ENCODE results near the gene MROH2A. TPM values are rescaled to one million over a fixed set of nuclear protein-coding genes. Genes with fewer than 3 reads are reported as not detected.

MROH2A gene
- total RNA-seq, 1 donor from 2014 or later = not detected

DNA sequence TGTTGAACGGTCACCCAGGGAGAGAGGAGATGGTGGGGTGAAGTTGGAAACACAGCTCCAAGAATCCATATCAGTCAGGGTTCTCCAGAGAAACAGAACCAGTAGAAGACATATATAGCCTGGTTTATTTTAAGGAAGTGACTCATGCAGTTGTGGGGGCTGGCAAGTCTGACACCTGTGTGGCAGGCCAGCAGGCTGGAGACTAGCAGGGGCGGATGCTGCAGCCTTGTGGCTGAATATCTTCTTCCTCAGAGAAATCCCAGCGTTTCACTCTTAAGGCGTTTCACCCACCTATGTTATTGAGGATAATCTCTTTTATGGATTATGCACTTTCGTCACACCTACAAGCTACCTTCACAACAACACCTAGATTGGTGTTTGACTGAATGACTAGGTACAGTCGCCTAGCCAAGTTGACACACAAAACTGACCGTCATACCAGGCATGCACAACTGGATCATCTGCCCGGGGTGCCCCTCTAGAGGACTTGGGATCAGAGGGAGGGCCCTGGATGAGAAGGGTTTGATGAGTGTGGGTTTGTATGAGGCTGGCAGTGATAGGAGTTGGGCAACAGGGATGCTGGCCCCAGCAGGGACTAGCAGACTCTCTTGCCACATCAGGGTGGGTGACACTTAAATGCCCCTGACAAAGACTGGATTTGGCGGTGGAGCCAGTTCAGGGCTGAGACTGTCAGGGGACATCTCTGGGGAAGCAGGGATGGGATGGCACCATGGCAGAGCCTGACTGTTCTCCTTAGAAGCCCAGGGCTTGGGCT, 23.4 kb downstream of the MROH2A start:
- no peak for TF ChIP-seq CTCF (conservative IDR thresholded peaks at IDR 0.05; ENCODE audit: low read depth, low read length)
- no peak overlapping the region for H3K4me3 ChIP-seq (ENCODE audit: low read depth, low read length)
- DNase-seq (ENCODE audit: low read depth) = no peak

DNA sequence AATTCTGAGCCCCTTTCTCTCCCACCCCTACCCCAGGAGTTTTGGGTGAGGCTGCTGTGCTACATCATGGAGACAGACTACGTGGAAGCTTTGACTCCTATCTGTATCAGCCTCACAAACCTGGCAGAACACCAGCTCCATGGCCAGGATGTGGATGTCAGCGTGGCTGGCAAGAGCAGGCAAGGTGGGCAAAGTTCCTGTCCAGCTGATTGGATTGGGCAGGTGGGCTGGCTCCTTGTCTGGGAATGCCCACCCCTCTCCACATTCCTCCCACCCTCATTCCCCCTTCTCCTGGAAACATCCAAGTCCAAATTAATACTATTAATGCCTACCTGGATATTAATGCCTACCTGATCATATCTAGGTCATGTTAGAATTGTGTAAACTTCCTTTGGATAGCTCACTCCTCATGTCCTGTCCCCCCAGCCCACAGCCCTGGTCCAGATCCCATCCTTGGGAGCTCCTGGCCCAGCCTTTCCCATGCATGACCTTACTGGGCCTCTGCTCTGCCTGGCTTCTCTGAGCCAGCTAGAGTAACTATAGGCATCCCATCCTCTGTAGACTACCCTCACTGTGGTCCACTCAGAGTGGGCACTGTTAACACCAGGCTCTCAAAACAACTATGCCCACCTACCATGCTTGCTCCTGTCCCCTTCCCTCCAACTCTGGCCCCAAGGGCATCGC, 24.1 kb downstream of the MROH2A start:
- DNase-seq (ENCODE audit: low read depth) = no peak
- no peak for TF ChIP-seq CTCF (conservative IDR thresholded peaks at IDR 0.05; ENCODE audit: low read depth, low read length)
- H3K4me3 ChIP-seq (ENCODE audit: low read depth, low read length) = no peak overlapping the region

GRCh38 chr2:233803292-233803911, 25.3 kb downstream of the MROH2A start:
- H3K4me3 ChIP-seq (ENCODE audit: low read depth, low read length) = no peak overlapping the region
- TF ChIP-seq CTCF (conservative IDR thresholded peaks at IDR 0.05; ENCODE audit: low read depth, low read length) = no peak
- no peak for DNase-seq (ENCODE audit: low read depth)

- no peak for DNase-seq (ENCODE audit: low read depth)
- H3K4me3 ChIP-seq (ENCODE audit: low read depth, low read length) = no peak overlapping the region
- TF ChIP-seq CTCF (conservative IDR thresholded peaks at IDR 0.05; ENCODE audit: low read depth, low read length) = no peak
Measured at GRCh38 chr2:233803994-233804393, 25.9 kb downstream of the MROH2A start.

- H3K4me3 ChIP-seq (ENCODE audit: low read depth, low read length) = no peak overlapping the region
- no peak for DNase-seq (ENCODE audit: low read depth)
- TF ChIP-seq CTCF (conservative IDR thresholded peaks at IDR 0.05; ENCODE audit: low read depth, low read length) = peak; percentile 19
Measured at GRCh38 chr2:233807215-233807865, 29.2 kb downstream of the MROH2A start.

- TF ChIP-seq CTCF (conservative IDR thresholded peaks at IDR 0.05; ENCODE audit: low read depth, low read length) = no peak
- DNase-seq (ENCODE audit: low read depth) = no peak
- H3K4me3 ChIP-seq (ENCODE audit: low read depth, low read length) = no peak overlapping the region
Measured at GRCh38 chr2:233807966-233808935, 30.1 kb downstream of the MROH2A start.

Data from epithelial cell of proximal tubule (primary cell).